Right hindlimb (tissue), 1 donor: Measurements from ENCODE around the gene UAP1L1.

ENCODE experiments used
- DNase-seq: peaks from one replicate; pipeline ENCODE4 v3.0.0-alpha.2; 2018

The UAP1L1 gene

DNA sequence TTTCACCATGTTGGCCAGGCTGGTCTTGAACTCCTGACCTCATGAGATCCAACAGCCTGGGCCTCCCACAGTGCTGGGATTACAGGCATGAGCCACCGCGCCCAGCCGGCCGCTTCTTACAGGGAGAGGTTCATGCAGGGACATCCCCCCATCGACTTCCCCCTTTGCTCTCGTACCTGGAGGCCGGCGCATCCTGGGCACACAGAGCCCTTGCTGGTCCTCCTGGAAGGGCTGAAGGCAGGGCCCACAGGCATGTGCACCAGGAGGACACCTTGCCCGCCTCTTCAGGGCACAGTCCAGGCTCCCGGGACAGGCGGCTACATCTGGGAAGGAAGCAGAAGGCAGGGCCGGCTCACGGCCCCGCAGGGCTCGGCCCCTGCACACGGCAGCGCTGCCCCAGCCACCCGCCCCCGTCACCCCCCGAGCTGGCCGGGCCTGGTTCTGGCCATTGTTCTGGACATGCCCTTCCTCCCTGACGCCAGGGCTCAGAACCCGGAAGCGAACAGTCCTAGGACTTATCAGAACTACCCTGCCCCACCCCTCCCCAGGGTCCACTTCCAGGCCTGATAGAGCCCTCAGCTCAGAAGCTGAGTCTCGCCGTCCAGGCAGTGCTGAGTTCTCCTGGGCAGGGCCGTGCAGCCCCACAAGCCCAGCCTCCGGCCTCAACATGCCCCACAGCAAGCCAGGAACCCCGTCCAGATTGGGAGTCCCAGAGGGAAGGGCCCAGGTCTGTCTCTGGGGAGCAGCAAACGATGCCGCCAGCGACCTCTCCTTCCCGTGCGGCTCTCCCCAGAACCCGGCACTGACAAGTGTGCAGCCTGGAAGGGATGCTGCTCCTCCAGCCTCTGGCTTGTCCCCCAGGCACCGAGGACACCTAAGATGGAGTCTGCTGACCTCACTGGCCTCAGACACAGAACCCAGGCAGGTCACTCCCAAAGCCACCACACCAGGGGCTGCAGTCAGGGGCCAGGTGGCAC lies 34.3 kb upstream of the UAP1L1 start:
- DNase-seq, result no peak

DNA sequence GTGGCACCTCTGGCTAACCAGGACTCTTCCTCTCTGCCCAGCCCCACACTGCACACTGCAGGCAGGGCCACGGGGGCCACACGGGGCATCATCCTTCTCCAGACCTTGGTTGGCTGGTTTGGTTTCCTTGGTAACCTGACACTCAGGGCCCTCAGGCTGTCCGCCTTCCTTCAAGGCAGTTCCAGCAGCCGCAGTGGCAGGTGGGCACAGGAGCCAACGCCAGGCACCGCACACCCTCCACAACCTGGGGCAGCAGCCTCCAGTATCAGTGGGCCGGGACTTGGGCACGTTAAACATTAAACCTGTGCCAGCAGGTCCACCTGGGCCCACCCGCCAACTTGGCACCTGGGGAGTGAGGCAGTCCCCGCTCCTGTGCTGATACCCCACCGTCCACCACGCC lies 33.3 kb upstream of the UAP1L1 start:
- no peak for DNase-seq

GRCh38 chr9:137044502-137045177 lies 32.7 kb upstream of the UAP1L1 start:
- no peak for DNase-seq

- no peak for DNase-seq
Measured at GRCh38 chr9:137045294-137046087, 31.8 kb upstream of the UAP1L1 start.

DNA sequence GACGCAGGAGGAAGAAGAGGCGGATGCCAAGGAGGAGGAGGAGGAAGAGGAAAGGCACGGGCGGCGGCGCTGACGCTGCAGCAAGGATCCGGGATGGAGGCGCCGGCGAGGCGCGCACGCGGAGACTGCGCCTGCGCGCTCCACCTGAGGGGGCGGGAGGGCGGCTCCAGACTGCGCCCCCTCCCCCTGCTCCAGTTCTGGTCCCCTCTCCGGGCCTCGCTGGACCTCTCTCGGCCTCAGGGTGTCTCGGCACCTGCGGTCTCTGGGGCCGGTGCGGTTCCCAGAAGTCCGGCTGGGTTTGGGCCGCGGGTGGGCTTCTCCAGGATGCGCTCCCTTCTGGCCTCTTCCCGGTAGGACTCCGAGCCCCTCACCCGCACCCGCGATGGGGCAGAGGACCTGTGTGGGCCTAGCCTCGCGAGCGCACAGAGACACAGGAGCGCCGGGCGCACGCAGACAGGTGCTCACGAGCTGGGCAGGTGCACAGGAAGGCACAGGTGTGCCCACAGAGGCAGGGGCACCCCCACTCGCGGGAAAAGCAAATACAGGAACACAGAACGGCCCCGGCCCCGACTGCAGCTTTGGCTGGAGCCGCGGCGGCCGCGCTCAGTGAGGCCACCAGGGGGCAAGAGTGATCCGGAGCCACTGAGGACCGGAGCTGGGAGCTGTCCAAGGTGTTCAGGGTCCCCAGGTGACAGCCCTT lies 31.1 kb upstream of the UAP1L1 start, which contains the start of gene NPDC1:
Gene NPDC1 (minus strand): TSS at position 90 of the 700 bp plus-strand sequence. CDS start 188 bp downstream, outside the sequence.
- DNase-seq, result peak; percentile 85

- no peak for DNase-seq
Measured at GRCh38 chr9:137048655-137049543, 28.4 kb upstream of the UAP1L1 start.

GRCh38 chr9:137049544-137050449 lies 27.5 kb upstream of the UAP1L1 start:
- no peak for DNase-seq

DNA sequence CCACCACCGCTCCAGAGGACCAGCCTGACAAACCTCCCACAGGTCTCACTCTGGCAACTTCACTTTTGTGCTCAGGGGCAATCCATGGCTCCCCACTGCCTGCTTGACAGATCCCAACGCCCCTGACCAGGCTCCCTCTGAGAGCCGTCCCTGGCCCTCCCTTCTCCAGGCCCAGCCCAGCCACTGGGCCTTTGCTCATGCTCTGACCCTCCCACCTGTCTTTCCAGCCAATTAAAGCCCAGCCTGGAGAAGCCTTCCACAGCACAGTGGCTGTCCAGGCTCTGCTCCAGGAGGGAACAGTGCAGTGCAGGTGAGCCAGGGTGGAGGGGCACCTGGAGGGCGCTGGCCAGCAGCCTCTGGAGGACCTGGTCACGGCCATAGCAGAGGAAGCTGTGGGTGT lies 26.7 kb upstream of the UAP1L1 start:
- DNase-seq, result no peak

GRCh38 chr9:137051145-137051724 lies 26.1 kb upstream of the UAP1L1 start:
- no peak for DNase-seq

DNA sequence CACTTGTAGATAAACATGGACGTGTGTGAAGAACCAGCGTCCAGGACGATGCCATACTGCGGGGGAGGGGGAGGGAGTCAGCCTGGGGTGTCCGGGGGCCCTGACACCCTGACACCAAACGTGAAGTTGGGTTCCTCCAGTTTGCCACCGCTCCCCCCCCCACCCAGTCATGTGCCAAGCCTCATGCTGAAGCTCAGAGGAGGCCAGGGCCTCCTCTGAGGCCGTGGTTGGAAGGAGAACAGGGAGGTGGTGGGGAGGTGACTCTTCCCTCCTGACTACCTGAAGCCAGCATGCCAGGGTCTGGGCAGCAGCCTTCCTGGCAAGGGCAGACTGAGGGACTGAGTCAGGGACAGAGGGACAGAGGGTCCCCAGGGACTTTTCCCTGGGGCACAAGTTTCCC lies 25.0 kb upstream of the UAP1L1 start:
- no peak for DNase-seq

DNA sequence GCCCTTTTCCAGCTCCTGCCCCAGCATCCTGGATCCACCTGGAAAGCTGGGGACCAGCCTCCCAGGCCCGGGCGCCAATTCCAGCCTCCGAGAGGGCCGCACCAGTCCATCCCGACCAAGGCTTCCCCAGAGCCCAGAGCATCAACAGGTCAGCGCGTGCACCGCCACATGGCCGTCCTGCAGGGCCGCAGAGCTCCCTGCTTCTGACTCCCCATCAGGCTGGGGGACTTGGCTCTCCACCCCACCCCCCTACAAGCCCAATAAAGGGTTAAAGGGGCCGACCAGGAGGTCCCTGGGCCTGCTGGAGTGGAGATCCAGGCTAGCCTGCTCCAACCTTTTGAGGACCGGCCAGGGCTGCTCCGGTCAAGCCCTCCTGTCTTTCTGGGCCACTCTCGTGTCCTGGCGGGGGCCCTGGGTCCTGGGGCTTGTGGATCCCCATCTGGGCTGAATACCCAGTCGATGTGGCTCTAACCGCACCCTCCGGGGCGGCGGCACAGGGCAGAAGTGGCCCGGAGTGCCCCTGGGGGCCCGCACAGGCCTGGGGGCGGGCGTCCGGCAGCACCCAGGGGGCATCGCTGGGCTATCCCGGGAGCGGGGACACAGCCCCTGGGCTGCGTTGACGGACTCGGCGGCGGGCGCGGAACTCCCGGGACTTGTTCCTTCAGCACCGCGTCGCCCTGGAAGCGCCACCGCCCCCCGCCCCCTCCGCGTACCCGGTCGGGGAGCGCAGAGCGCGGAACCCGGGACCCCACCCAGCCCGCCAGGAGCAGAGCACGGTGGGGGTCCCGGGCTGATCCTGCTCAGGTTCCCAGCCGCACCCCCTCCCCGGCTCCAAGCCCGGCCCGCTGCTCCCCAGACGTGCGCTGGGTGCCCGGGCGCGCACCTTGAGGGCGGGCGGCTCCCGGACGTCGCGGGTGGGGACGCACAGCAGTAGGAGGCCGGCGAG lies 24.0 kb upstream of the UAP1L1 start:
- DNase-seq, result no peak

DNA sequence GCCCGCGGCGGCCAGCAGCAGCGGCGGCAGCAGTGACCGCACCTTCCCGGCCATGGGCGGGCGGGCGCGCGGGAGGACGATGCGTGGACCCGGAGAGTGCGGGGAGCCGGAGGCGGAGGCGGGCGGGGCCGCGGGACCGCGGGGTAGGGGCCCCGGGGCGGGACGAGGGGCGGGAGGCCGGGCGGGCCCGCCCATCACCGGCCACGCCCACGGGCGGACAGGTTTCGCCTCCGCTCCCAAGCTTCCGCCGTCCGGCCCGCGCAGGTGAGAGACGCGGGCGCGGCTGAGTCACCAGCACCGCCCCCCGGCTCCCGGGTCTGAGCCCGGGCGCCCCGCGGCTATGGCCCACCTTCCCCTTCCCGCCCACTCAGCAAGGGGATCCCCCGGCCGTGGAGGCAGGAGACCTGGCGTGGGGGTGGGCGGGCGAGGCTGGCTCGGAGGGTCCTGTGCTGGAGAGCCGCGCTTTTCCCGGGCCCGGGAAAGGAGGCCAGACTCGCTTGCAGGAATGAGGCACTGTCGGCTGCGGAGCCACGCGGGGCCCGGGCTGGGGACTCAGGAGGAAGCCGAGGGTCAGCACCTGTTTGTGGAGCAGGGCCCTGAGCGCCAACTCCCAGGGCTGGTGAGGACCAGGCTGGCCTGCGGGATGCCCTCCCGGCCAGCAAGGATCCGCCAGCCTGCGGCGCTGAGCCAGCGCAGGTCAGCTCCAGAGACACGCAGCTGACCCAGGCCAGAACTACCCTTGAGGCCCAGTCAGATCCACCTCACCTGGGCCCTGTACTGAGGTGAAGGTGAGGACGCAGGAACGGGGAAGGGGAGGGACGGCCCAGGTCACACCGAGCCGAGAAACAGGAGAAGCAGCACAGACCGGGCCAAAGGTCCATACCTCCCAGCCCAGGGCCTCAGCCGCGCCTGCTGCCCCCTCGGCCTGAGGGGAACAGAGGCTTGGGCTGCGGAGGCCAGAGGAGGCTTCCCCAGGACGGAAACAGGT lies 23.1 kb upstream of the UAP1L1 start, which contains the start of gene ENTPD2:
Gene ENTPD2 (minus strand): TSS at position 118 of the 988 bp plus-strand sequence. CDS start 64 bp downstream, at position 54.
- DNase-seq, result no peak

DNA sequence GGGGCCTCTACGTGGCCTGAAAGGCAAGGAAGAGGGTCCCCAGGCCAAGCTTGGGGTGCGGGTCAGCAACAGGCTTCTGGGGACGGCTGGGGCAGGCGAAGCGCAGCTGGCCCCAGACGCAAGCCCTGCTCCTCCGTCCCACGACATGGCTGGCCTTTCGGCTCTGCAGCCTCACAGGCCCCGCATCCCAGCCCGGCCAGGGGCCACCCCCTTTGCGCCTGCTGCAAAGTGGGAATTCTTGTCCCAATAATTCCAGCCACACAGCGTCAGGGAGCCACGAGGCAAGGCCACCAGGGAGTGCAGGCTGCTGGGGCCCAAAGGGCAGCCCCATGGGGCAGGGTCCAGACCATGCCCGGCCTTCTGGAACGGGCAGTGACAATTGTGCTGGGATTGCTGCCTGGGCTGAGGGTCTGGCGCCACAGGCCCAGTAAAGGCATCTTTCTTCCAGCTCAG lies 22.4 kb upstream of the UAP1L1 start:
- no peak for DNase-seq

GRCh38 chr9:137055385-137056364 lies 21.6 kb upstream of the UAP1L1 start:
- peak; percentile 94 for DNase-seq

DNA sequence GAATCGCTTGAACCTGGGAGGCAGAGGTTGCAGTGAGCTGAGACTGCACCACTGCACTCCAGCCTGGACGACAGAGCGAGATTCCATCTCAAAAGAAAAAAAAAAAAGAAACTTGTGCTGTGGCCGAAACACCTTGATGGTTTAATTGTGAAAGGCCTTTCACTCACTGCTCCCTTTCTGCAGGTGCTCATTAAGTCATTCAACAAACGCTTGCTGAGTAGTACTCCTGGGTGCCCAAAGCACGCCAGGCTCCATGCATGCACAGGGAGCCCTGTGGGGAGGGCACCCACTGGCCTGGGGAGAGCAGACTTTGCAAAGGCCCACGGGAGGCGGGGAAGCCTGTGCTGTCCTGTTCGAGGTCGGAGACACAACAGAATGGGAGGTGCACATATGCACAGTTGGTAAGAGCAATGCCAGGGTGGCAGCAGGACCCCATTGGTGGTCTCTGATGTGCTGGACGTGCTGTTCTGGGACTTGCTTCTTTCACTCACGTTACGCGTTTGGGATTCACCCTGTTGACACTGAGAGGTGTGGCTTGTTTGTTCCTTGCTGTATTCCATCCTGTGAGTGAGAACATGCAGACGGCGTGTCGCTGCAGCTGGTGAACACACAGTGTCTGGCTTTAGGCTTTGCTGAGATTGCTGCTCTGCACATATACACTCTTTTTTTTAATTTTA lies 20.4 kb upstream of the UAP1L1 start:
- DNase-seq, result no peak
